SIG-M5 treated with dmso at 0.1 percent for 504 hours (cell line): ENCODE results near the gene C12orf42.

ENCODE experiments used
- DNase-seq: peaks from one replicate; lab custom pipeline; 2025; ENCODE audit not compliant: unreplicated experiment; lab: John Stamatoyannopoulos, UW

The C12orf42 gene

GRCh38 chr12:103273645-103274044 is 222.1 kb downstream of the C12orf42 start:
- DNase-seq = no peak

DNA sequence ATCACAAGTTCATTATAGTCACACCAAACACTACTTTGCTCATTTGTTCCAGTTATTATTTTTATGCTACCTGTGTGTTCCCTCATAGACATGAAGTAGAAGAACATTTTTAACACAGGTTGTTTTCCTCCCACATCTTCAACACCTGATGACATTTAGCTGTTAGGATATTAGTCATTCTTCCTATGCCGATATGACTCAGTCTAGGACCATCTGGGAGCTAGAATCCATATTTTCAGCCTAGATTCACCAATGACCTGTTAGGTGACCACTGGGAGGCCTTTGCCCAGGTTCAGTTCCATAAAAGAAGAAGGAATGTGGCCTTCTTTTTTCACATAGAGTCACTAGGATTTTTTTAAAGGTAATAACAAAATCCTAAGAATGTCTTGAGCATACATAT is 222.8 kb downstream of the C12orf42 start:
- DNase-seq = no peak

DNA sequence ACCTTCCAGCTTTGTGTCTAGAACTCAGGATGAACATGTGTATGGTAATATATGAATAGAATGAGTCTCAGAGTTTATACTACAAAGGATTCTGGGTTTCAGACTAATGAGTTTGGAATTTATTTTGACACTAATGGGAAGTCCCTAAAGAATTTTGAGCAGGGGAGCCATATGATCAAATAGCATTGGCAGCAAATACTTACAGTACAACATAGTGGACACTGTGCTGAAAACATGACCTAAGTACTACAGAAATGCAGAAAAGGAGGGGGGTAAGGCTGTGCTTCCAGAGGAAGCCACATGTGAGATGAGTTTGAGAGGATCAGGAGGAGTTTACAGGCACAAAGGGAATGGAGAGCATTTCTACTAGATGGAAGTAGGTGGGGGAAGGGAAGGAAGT is 225.8 kb downstream of the C12orf42 start:
- no peak for DNase-seq

GRCh38 chr12:103268831-103269514 is 226.8 kb downstream of the C12orf42 start:
- no peak for DNase-seq

GRCh38 chr12:103257763-103258162 is 238.0 kb downstream of the C12orf42 start:
- no peak for DNase-seq
